Ovary (tissue), 9 donors: ENCODE data around the gene C1orf226. TPM values are rescaled to one million over a fixed set of nuclear protein-coding genes. Genes with fewer than 3 reads are reported as not detected.
"Not testable (repeated sequence)": the region's sequence is repeated elsewhere in the genome, so short reads cannot be mapped to it uniquely, and the experiment has no call there.

Experiments
- DNase-seq, 5 donors: peaks; one replicate each; pipeline ENCODE4 v3.0.0-alpha.2; 2019 to 2020
- H3K27ac ChIP-seq, 2 donors: fragments of 200-600 bp; one replicate each; pipeline versions ENCODE4 v1.5.1 to v1.8.0; 2019 to 2022
- H3K27me3 ChIP-seq: fragments of 200-600 bp; one replicate; pipeline ENCODE4 v1.8.0; 2022
- H3K36me3 ChIP-seq: fragments of 200-600 bp; sonication (generic); one replicate; pipeline ENCODE4 v1.5.1; 2019
- H3K4me1 ChIP-seq: one replicate; pipeline ENCODE4 v1.8.1; 2013; ENCODE audit warnings: mild to moderate bottlenecking, moderate library complexity; ENCODE audit not compliant: insufficient read depth
- H3K4me3 ChIP-seq: fragments of 200-600 bp; sonication (generic); one replicate; pipeline ENCODE4 v1.5.1; 2017
- H3K9me3 ChIP-seq, 2 donors: fragments of 200-600 bp in 1 of 2; sonication (generic) in 1 of 2; one replicate each; pipeline versions ENCODE4 v1.5.1 to v1.8.1; 2013 to 2019; ENCODE audit warnings: mild to moderate bottlenecking in 1 of 2, moderate library complexity in 1 of 2
- EP300 ChIP-seq: sonication (generic); formaldehyde crosslinking; IDR thresholded peaks from one replicate; pipeline ENCODE4 v1.6.1; 2017; ENCODE audit warnings: antibody characterized with exemption
- POLR2A ChIP-seq: fragments of 450-650 bp; IDR thresholded peaks from one replicate; pipeline ENCODE4 v1.6.1; 2017; ENCODE audit warnings: antibody characterized with exemption, mild to moderate bottlenecking, moderate library complexity
- WGBS, 3 donors: extraction: QIAGEN DNeasy Blood & Tissue Kit in 1 of 3; methylation state at CpG; one replicate each; pipeline versions ENCODE4 v1.1.5 to v1.1.7; 2013 to 2017; 5-methylcytosine and 5-hydroxymethylcytosine counted together
- intact Hi-C, 4 donors: fragments of 100-400 bp; cut with DNase I; formaldehyde crosslinking; loops; one replicate each; pipeline versions ENCODE4 v1.11.0 to v1.15.1; 2022 to 2023
- microRNA counts: library from miRNA; unstranded; fragments of <30 nt; microRNA quantifications from one replicate; lab custom pipeline; 2016
- microRNA-seq, 3 donors: library from miRNA; unstranded; fragments of <30 nt; microRNA quantifications; one replicate each; pipeline versions ENCODE4 to v1.2.0, GENCODE V29; 2019 to 2020
- polyA plus RNA-seq, 2 donors: library from polyadenylated mRNA; stranded (reverse); fragments of 200-250 nt in 1 of 2; fragments of 350-450 nt in 1 of 2; fragmentation: Illumina TruSeq in 1 of 2; extraction: RNeasy Lipid Tissue Mini Kit (QIAGEN cat#74804) in 1 of 2; gene quantifications; one replicate each; pipeline ENCODE4 v1.2.3, GENCODE V29; 2013 to 2014
- small RNA-seq: library from RNA; depleted of rRNA; stranded (forward); fragments of <200 nt; gene quantifications from one replicate; pipeline ENCODE3, GENCODE V24; 2016
- total RNA-seq, 7 donors: library from RNA; depleted of rRNA in 2 of 7; stranded (reverse); fragments of >200 nt in 2 of 7; fragmentation: NEBNext Ultra II Directional in 3 of 7; extraction: Animal tissue kit (Norgen Biotek cat#: 25700) in 3 of 7; gene quantifications; one replicate each; pipeline versions ENCODE4 v1.1.0 to v1.2.4, GENCODE V29; 2016 to 2023
- TF ChIP-seq, protein P1 (sequence below), 3 donors: fragments of 450-650 bp in 2 of 3; fragments of 200-600 bp in 1 of 3; IDR thresholded peaks; one replicate each; pipeline versions ENCODE4 v1.5.1 to v1.8.0; 2016 to 2022; ENCODE audit warnings: antibody characterized with exemption in 3 of 3, mild to moderate bottlenecking in 1 of 3
- donor health status: DM: no; HTN: no; CAD: no; lungs with moderate emphysema.
- donor health status: DM: no; HTN: no; CAD: no.
- donor health status: Bipolar disorder and iron deficiency.
- donor health status: DM: yes; HTN: yes; CAD: no.
- donor health status: DM: no; HTN: no; CAD: no.
- donor health status: DM: yes; HTN: yes; CAD: no.

Gene C1orf226
- total and polyA plus RNA-seq, 9 donors = 0.36 to 8.4 (median 1.5) TPM

DNA sequence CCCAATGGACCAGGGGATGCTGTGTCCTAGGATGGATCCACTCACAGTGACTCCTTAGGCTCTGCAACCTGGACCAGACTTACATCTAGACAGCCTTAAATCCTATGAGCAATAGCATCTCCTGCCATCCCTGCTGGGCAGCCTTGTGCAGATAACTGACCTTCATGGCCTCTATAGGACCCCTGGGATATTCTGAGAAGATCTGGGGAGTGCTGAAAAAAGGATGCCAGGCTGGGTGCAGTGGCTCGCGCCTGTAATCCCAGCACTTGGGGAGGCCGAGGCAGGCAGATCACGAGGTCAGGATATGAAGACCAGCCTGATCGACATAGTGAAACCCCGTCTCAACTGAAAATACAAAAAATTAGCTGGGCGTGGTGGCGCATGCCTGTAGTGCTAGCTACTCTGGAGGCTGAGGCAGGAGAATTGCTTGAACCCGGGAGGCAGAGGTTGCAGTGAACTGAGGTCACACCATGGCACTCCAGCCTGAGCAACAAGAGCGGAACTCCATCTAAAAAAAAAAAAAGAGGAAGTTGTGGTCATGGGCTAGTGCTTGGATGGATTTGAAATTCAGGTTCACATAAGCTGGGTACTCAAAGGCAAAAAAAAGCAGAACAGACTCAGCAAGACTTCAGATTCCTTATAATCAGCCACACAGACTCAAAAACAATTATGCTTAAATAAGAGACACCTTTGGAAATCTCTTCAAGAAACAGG is 41.3 kb downstream of the C1orf226 start:
- TF ChIP-seq POLR2A (no peak), EP300 (no peak)
- TF ChIP-seq, protein P1, sequence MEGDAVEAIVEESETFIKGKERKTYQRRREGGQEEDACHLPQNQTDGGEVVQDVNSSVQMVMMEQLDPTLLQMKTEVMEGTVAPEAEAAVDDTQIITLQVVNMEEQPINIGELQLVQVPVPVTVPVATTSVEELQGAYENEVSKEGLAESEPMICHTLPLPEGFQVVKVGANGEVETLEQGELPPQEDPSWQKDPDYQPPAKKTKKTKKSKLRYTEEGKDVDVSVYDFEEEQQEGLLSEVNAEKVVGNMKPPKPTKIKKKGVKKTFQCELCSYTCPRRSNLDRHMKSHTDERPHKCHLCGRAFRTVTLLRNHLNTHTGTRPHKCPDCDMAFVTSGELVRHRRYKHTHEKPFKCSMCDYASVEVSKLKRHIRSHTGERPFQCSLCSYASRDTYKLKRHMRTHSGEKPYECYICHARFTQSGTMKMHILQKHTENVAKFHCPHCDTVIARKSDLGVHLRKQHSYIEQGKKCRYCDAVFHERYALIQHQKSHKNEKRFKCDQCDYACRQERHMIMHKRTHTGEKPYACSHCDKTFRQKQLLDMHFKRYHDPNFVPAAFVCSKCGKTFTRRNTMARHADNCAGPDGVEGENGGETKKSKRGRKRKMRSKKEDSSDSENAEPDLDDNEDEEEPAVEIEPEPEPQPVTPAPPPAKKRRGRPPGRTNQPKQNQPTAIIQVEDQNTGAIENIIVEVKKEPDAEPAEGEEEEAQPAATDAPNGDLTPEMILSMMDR (IDR thresholded peaks at IDR 0.05) = no peak
- DNase-seq = no peak
- no peak overlapping the region for H3K27ac ChIP-seq
- no peak overlapping the region for H3K4me3 ChIP-seq
- no peaks in the 10 kb centered on the region for H3K4me1 ChIP-seq
- no peaks in the 10 kb centered on the region for H3K9me3 ChIP-seq
- no peaks in the 10 kb centered on the region for H3K27me3 ChIP-seq
- WGBS, 3 donors = 79 to 87% (median 86%) methylated on average over 10 of the region's 10 CpGs
- intact Hi-C loops = no loop called here
- H3K36me3 ChIP-seq = no peaks in the 10 kb centered on the region

DNA sequence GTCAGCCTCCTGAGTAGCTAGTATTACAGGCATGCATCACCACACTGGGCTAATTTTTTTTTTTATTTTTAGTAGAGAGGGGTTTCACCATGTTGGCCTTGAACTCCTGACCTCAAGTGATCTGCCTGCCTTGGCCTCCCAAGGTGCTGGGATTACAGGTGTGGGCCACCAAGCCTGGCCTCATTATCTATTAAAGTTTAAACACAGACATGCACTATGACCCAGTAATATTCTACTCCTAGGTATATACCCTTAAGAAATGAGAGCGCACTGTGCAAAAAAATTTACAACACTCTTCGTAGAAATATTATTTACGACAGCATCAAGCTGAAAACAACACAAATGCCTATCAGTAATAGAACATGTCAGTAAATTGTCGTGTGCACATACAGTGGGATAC is 49.1 kb downstream of the C1orf226 start:
- Histone ChIP-seq H3K4me1 (no peaks in the 10 kb centered on the region), H3K36me3 (no peaks in the 10 kb centered on the region), H3K27me3 (no peaks in the 10 kb centered on the region), H3K9me3 (no peaks in the 10 kb centered on the region), H3K4me3 (no peak overlapping the region), H3K27ac (no peak overlapping the region)
- intact Hi-C loops = no loop called here
- 80 to 81% (median 81%) methylated on average over 4 of the region's 4 CpGs for WGBS, 3 donors
- DNase-seq = no peak
- no peak for TF ChIP-seq EP300

DNA sequence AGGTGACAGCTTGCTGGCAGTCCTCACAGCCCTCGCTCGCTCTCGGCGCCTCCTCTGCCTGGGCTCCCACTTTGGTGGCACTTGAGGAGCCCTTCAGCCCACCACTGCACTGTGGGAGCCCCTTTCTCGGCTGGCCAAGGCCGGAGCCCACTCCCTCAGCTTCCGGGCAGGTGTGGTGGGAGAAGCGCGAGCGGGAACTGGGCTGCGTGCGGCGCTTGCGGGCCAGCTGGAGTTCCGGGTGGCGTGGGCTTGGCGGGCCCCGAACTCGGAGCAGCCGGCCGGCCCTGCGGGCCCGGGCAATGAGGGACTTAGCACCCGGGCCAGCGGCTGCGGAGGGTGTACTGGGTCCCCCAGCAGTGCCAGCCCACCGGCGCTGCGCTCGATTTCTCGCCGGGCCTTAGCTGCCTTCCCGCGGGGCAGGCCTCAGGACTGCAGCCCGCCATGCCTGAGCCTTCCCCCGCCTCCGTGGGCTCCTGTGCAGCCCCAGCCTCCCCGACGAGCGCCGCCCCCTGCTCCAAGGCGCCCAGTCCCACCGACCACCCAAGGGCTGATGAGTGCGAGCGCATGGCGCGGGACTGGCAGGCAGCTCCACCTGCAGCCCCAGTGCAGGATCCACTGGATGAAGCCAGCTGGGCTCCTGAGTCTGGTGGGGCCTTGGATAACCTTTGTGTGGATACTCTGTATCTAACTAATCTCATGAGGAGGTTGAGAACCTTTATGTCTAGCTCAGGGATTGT is 51.6 kb downstream of the C1orf226 start:
- H3K9me3 ChIP-seq, H3K27me3 ChIP-seq, DNase-seq, H3K4me1 ChIP-seq, H3K36me3 ChIP-seq, intact Hi-C loops, H3K27ac ChIP-seq, H3K4me3 ChIP-seq: not testable (repeated sequence)
- WGBS, 3 donors = 81 to 94% (median 82%) methylated on average over 34 to 43 of the region's 47 CpGs

MicroRNAs within 50 kb of the gene (microRNA counts, 767-probe panel; counts per million panel counts)
- 530 counts per million, percentile 78 among the panel's probes with 10 or more counts for microRNA hsa-miR-556-3p (lab: Ali Mortazavi, UCI)
- 530 counts per million, percentile 78 among the panel's probes with 10 or more counts for microRNA hsa-miR-556-5p (lab: Ali Mortazavi, UCI)

Small RNAs within 50 kb of the gene (microRNA-seq; reads per million reads assigned to microRNA genes)
- gene MIR556 = 0 to 1.6 (median 0.18) reads per million in 3 donors

Small RNAs within 50 kb of the gene (small RNA-seq; reads per million reads assigned to genes)
- gene MIR556 (not detected), gene RNA5SP61 (not detected)

Other genes starting within 250 kb of the C1orf226 start
- not detected for gene SPATA46, start 4.9 kb upstream of the C1orf226 start, total RNA-seq
- not detected for gene SPATA46, start 4.9 kb upstream of the C1orf226 start, polyA plus RNA-seq
- under 1 TPM in 2 of 7 donors, not detected in 5; 0.10 to 0.12 TPM for gene SH2D1B, start 30.4 kb downstream of the C1orf226 start, total RNA-seq
- under 1 TPM in 1 of 2 donors, not detected in 1; 0.40 TPM for gene SH2D1B, start 30.4 kb downstream of the C1orf226 start, polyA plus RNA-seq
- 10 to 100 TPM; 21.2 to 36.8 (median 24.7) TPM for gene UHMK1, start 116.1 kb downstream of the C1orf226 start, total RNA-seq
- 10 to 100 TPM in 1 of 2 donors, 1 to 10 TPM in 1; 8.2 to 20.1 TPM for gene UHMK1, start 116.1 kb downstream of the C1orf226 start, polyA plus RNA-seq
- 100 to 1,000 TPM in 1 of 7 donors, 10 to 100 TPM in 6; 39.4 to 108 (median 56.2) TPM for gene UAP1, start 180.0 kb downstream of the C1orf226 start, total RNA-seq
- 10 to 100 TPM; 31.2 to 34.9 TPM for gene UAP1, start 180.0 kb downstream of the C1orf226 start, polyA plus RNA-seq